ENCODE data around the gene TBRG4. TPM values are rescaled to one million over a fixed set of nuclear protein-coding genes. Genes with fewer than 3 reads are reported as not detected.

The TBRG4 gene
- total RNA-seq, 1 donor from 2014 or later: 128 TPM

GRCh38 chr7:45074528-45075354 is 36.8 kb downstream of the TBRG4 start:
- no peak overlapping the region for H3K4me3 Mint-ChIP-seq
- H3K4me1 Mint-ChIP-seq: no peaks in the 10 kb centered on the region
- no peak for TF ChIP-seq CTCF (IDR thresholded peaks at IDR 0.05)
- CTCF ChIA-PET: interaction anchor here (2.0 kb wide), 1 partner anchor 101 kb away, joined by 4 read pairs; no protein-coding TSS in a partner anchor
- no peak for ATAC-seq (ENCODE audit: low read depth)
- POLR2A ChIA-PET: no interaction called here
- no peaks in the 10 kb centered on the region for H3K9me3 Mint-ChIP-seq
- H3K27ac Mint-ChIP-seq: no peak overlapping the region
- DNase-seq: no peak
- H3K36me3 Mint-ChIP-seq (ENCODE audit: low read depth): peaks cover 73% of the 10 kb centered on the region
- no peaks in the 10 kb centered on the region for H3K27me3 Mint-ChIP-seq
- intact Hi-C loops (cut with micrococcal nuclease): no loop called here

- ChIA-PET POLR2A (no interaction called here), CTCF (interaction anchor here (2.0 kb wide), 1 partner anchor 100 kb away, joined by 4 read pairs; no protein-coding TSS in a partner anchor)
- Mint-ChIP-seq H3K36me3 (ENCODE audit: low read depth) (peaks cover 81% of the 10 kb centered on the region), H3K9me3 (no peaks in the 10 kb centered on the region), H3K4me1 (no peaks in the 10 kb centered on the region), H3K4me3 (no peak overlapping the region), H3K27me3 (no peaks in the 10 kb centered on the region), H3K27ac (no peak overlapping the region)
- intact Hi-C loops (cut with micrococcal nuclease): no loop called here
- ATAC-seq (ENCODE audit: low read depth) (no peak), DNase-seq (no peak)
- no peak for TF ChIP-seq CTCF (IDR thresholded peaks at IDR 0.05)
Observed at GRCh38 chr7:45073786-45074527, 37.5 kb downstream of the TBRG4 start.

GRCh38 chr7:45073031-45073785 is 38.3 kb downstream of the TBRG4 start:
- peaks cover 6% of the 10 kb centered on the region for H3K4me1 Mint-ChIP-seq
- ATAC-seq (ENCODE audit: low read depth) (no peak), DNase-seq (no peak)
- H3K27ac Mint-ChIP-seq: no peak overlapping the region
- TF ChIP-seq CTCF (IDR thresholded peaks at IDR 0.05): no peak
- H3K36me3 Mint-ChIP-seq (ENCODE audit: low read depth): peaks cover 88% of the 10 kb centered on the region
- intact Hi-C loops (cut with micrococcal nuclease): no loop called here
- ChIA-PET POLR2A (no interaction called here), CTCF (interaction anchor here (2.0 kb wide), 1 partner anchor 99 kb away, joined by 4 read pairs; no protein-coding TSS in a partner anchor)
- H3K27me3 Mint-ChIP-seq: no peaks in the 10 kb centered on the region
- no peaks in the 10 kb centered on the region for H3K9me3 Mint-ChIP-seq
- H3K4me3 Mint-ChIP-seq: no peak overlapping the region

- DNase-seq: no peak
- no peaks in the 10 kb centered on the region for H3K27me3 Mint-ChIP-seq
- ChIA-PET CTCF (no interaction called here), POLR2A (no interaction called here)
- H3K27ac Mint-ChIP-seq: no peak overlapping the region
- no peak for ATAC-seq (ENCODE audit: low read depth)
- intact Hi-C loops (cut with micrococcal nuclease): no loop called here
- H3K4me3 Mint-ChIP-seq: no peak overlapping the region
- no peak for TF ChIP-seq CTCF (IDR thresholded peaks at IDR 0.05)
- H3K9me3 Mint-ChIP-seq: no peaks in the 10 kb centered on the region
- H3K36me3 Mint-ChIP-seq (ENCODE audit: low read depth): peaks cover 93% of the 10 kb centered on the region
- H3K4me1 Mint-ChIP-seq: peaks cover 10% of the 10 kb centered on the region
Observed at GRCh38 chr7:45072131-45073030, 39.1 kb downstream of the TBRG4 start.

Measured in activated B cell treated with CpG ODN at 0.5 μM for 24 hours (primary cell).